ENCODE data around the gene SPDYE2. TPM values are rescaled to one million over a fixed set of nuclear protein-coding genes. Genes with fewer than 3 reads are reported as not detected.
"Not testable (repeated sequence)": the region's sequence is repeated elsewhere in the genome, so short reads cannot be mapped to it uniquely, and the experiment has no call there.

SPDYE2 gene
- polyA plus RNA-seq, 1 experiment = not detected

DNA sequence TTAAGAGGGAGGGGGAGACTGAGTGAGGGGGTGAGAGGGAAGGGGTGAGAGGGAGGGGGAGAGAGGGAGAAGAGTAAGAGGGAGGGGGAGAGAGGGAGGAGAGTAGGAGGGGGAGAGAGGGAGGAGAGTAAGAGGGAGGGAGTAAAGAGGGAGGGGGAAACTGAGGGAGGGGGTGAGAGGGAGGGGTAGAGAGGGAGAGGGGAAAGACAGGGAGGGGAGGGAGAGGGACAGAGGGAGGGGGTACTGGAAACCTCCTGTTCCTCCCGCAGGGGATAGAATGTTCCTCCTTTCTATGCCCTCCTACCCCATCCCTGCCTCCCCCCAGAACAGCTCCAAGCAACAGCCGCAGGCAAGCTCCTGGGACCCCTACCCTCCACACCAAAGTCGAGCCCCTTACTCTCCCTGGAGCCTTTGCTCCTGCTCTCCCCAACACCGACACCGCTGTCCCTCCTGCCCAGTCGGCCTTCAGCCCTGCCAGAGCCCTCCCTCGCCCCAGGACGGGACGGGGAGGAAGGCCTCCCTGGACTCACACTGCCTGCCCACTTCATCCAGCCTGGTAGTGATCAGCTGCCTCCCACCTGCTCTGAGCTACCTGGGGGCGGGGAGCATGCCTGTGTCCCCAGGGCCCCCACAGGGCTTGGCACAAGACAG lies 60.8 kb downstream of the SPDYE2 start:
- DNase-seq (ENCODE audit: low read depth, low spot score); CTCF ChIA-PET; POLR2A ChIA-PET; H3K27ac ChIP-seq (ENCODE audit: low read depth, low read length); H3K9me3 ChIP-seq (ENCODE audit: control insufficient read depth, insufficient read depth, low read length); H3K27me3 ChIP-seq (ENCODE audit: control insufficient read depth, insufficient read depth, low read length): not testable (repeated sequence)
- H3K4me3 ChIP-seq (ENCODE audit: low read depth, low read length) = peak overlapping the region; percentile 40; the same call in 1 of the 2 replicates

Other genes with a start within 250 kb of the SPDYE2 start
- gene SPDYE6, start 194.8 kb upstream of the SPDYE2 start, polyA plus RNA-seq (2011; rRNA removed) = not detected in 2 replicates
- gene PRKRIP1, start 154.9 kb upstream of the SPDYE2 start, polyA plus RNA-seq (2011; rRNA removed) = 11.4 and 13.1 TPM in 2 replicates
- 27.8 and 41.9 TPM in 2 replicates for gene ORAI2, start 117.7 kb upstream of the SPDYE2 start, polyA plus RNA-seq (2011; rRNA removed)
- gene ALKBH4, start 86.4 kb upstream of the SPDYE2 start, polyA plus RNA-seq (2011; rRNA removed) = 4.3 and 5.6 TPM in 2 replicates
- gene LRWD1, start 86.2 kb upstream of the SPDYE2 start, polyA plus RNA-seq (2011; rRNA removed) = 9.2 and 12.2 TPM in 2 replicates
- gene POLR2J, start 72.3 kb upstream of the SPDYE2 start, polyA plus RNA-seq (2011; rRNA removed) = 44.8 and 55.3 TPM in 2 replicates
- gene RASA4B, start 33.4 kb upstream of the SPDYE2 start, polyA plus RNA-seq (2011; rRNA removed) = 4.0 and 5.2 TPM in 2 replicates
- gene UPK3BL2, start 7.5 kb upstream of the SPDYE2 start, polyA plus RNA-seq (2011; rRNA removed) = 1.7 and 1.8 TPM in 2 replicates
- 40.8 and 59.9 TPM in 2 replicates for gene POLR2J3, start 21.4 kb downstream of the SPDYE2 start, polyA plus RNA-seq (2011; rRNA removed)
- gene RASA4, start 65.5 kb downstream of the SPDYE2 start, polyA plus RNA-seq (2011; rRNA removed) = 7.0 and 14.9 TPM in 2 replicates
- gene UPK3BL1, start 91.6 kb downstream of the SPDYE2 start, polyA plus RNA-seq (2011; rRNA removed) = 19.7 and 27.3 TPM in 2 replicates
- gene SPDYE2B, start 99.1 kb downstream of the SPDYE2 start, polyA plus RNA-seq (2011; rRNA removed) = not detected in 2 replicates
- 1.9 and 2.0 TPM in 2 replicates for gene POLR2J2, start 120.4 kb downstream of the SPDYE2 start, polyA plus RNA-seq (2011; rRNA removed)
- 3.4 and 4.0 TPM in 2 replicates for gene FAM185A, start 197.8 kb downstream of the SPDYE2 start, polyA plus RNA-seq (2011; rRNA removed)